ENCODE results near the gene GLIS1.

The GLIS1 gene

GRCh38 chr1:53657531-53657805, 81.5 kb downstream of the GLIS1 start:
- Histone ChIP-seq H3K36me3 (ENCODE audit: control insufficient read depth, insufficient read depth, low read length) (no peaks in the 10 kb centered on the region), H3K27ac (ENCODE audit: insufficient read depth, low read depth, low read length, poor library complexity, severe bottlenecking) (no peak overlapping the region), H3K9me3 (ENCODE audit: control insufficient read depth, low read length) (no peaks in the 10 kb centered on the region), H3K4me3 (ENCODE audit: insufficient read depth, low read depth, low read length) (no peak overlapping the region), H3K4me1 (ENCODE audit: control insufficient read depth, insufficient read depth, low read length) (no peaks in the 10 kb centered on the region), H3K27me3 (ENCODE audit: control insufficient read depth, insufficient read depth, low read length, poor library complexity, severe bottlenecking) (no peaks in the 10 kb centered on the region)
- 42 to 44% methylated on average over 4 of the region's 4 CpGs for WGBS, 2 experiments

GRCh38 chr1:53656747-53657530, 82.0 kb downstream of the GLIS1 start:
- H3K27me3 ChIP-seq (ENCODE audit: control insufficient read depth, insufficient read depth, low read length, poor library complexity, severe bottlenecking), result no peaks in the 10 kb centered on the region
- no peaks in the 10 kb centered on the region for H3K36me3 ChIP-seq (ENCODE audit: control insufficient read depth, insufficient read depth, low read length)
- H3K27ac ChIP-seq (ENCODE audit: insufficient read depth, low read depth, low read length, poor library complexity, severe bottlenecking), result no peak overlapping the region
- H3K4me3 ChIP-seq (ENCODE audit: insufficient read depth, low read depth, low read length), result no peak overlapping the region
- no peaks in the 10 kb centered on the region for H3K9me3 ChIP-seq (ENCODE audit: control insufficient read depth, low read length)
- no peaks in the 10 kb centered on the region for H3K4me1 ChIP-seq (ENCODE audit: control insufficient read depth, insufficient read depth, low read length)
- WGBS, 2 experiments, result 94 to 95% methylated on average over 11 of the region's 11 CpGs

DNA sequence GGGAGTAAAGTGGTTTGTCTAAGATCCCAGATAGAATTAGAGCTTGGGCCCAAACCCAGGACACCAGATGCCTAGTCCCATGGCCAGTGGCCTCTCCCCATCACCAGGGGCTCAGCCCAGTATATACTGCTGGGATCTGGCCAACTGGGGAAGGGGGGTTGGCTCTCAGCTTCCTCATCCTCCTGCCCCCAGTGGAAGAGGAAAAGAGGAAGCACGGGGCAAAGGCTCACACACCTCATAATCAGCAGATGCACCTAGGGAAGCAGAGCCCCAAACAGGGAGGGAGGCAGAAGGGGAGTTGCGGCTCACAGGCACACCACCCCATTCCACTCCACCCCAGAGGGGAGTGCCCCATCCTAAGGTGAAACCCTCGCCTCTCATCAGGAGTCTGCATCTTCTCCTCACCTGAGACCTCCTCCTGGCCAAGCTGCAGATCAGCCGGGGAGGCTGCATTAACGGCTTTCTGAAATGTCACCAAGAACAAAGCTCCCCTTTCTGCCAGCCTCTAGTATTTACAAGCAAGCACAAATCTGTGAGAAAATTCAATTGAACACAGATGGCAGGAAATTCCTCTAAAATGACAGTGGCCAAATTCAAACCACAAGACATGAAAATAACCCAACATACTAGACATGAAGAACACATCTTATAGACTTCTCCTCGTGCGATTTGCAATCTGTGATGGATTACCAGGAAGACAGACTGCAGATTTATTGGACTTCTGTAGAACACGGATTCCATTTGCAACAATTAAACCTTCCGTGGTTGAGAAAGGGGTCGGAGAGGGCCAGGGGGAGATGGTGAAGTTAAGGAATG, 82.8 kb downstream of the GLIS1 start:
- H3K36me3 ChIP-seq (ENCODE audit: control insufficient read depth, insufficient read depth, low read length), result no peaks in the 10 kb centered on the region
- no peaks in the 10 kb centered on the region for H3K9me3 ChIP-seq (ENCODE audit: control insufficient read depth, low read length)
- WGBS, 2 experiments, result 79 to 80% methylated on average over 10 of the region's 10 CpGs
- no peaks in the 10 kb centered on the region for H3K4me1 ChIP-seq (ENCODE audit: control insufficient read depth, insufficient read depth, low read length)
- H3K27me3 ChIP-seq (ENCODE audit: control insufficient read depth, insufficient read depth, low read length, poor library complexity, severe bottlenecking), result no peaks in the 10 kb centered on the region
- no peak overlapping the region for H3K27ac ChIP-seq (ENCODE audit: insufficient read depth, low read depth, low read length, poor library complexity, severe bottlenecking)
- H3K4me3 ChIP-seq (ENCODE audit: insufficient read depth, low read depth, low read length), result no peak overlapping the region

- H3K9me3 ChIP-seq (ENCODE audit: control insufficient read depth, low read length), result no peaks in the 10 kb centered on the region
Measured at GRCh38 chr1:53654216-53655210, 84.5 kb downstream of the GLIS1 start.

GRCh38 chr1:53653631-53654030, 85.3 kb downstream of the GLIS1 start:
- H3K4me3 ChIP-seq (ENCODE audit: insufficient read depth, low read depth, low read length), result no peak overlapping the region
- H3K9me3 ChIP-seq (ENCODE audit: control insufficient read depth, low read length), result no peaks in the 10 kb centered on the region
- H3K27me3 ChIP-seq (ENCODE audit: control insufficient read depth, insufficient read depth, low read length, poor library complexity, severe bottlenecking), result no peaks in the 10 kb centered on the region
- WGBS, 2 experiments, result 75 to 79% methylated on average over 5 of the region's 5 CpGs
- no peaks in the 10 kb centered on the region for H3K4me1 ChIP-seq (ENCODE audit: control insufficient read depth, insufficient read depth, low read length)
- H3K27ac ChIP-seq (ENCODE audit: insufficient read depth, low read depth, low read length, poor library complexity, severe bottlenecking), result no peak overlapping the region
- H3K36me3 ChIP-seq (ENCODE audit: control insufficient read depth, insufficient read depth, low read length), result no peaks in the 10 kb centered on the region

More at GRCh38 chr1:53654216-53655210, 84.5 kb downstream of the GLIS1 start:
- H3K27me3 ChIP-seq (ENCODE audit: control insufficient read depth, insufficient read depth, low read length, poor library complexity, severe bottlenecking), result no peaks in the 10 kb centered on the region
- 86% methylated on average over 27 of the region's 27 CpGs for WGBS, 2 experiments
- no peaks in the 10 kb centered on the region for H3K36me3 ChIP-seq (ENCODE audit: control insufficient read depth, insufficient read depth, low read length)
- no peak overlapping the region for H3K4me3 ChIP-seq (ENCODE audit: insufficient read depth, low read depth, low read length)
- no peaks in the 10 kb centered on the region for H3K4me1 ChIP-seq (ENCODE audit: control insufficient read depth, insufficient read depth, low read length)
- H3K27ac ChIP-seq (ENCODE audit: insufficient read depth, low read depth, low read length, poor library complexity, severe bottlenecking), result no peak overlapping the region

DNA sequence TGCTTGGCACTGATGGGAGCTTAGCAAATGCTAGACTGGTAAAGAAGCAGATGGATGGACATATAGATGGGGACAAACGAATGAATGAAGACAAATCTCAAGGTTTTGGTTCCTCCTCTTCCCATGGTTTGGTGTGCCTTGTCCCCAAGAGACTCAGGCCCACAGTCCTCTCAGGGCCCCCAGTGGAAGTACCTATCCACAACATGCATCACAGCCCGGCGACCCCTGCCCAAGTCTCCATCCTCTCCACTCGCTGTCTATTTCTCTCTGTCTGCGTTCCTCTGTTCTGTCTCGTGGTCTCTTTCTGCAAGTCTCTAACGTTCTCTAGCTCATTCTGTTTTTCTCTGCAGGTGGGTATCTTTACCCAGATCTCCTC, 85.8 kb downstream of the GLIS1 start:
- H3K36me3 ChIP-seq (ENCODE audit: control insufficient read depth, insufficient read depth, low read length), result no peaks in the 10 kb centered on the region
- no peaks in the 10 kb centered on the region for H3K9me3 ChIP-seq (ENCODE audit: control insufficient read depth, low read length)
- 85 to 87% methylated on average over 7 of the region's 7 CpGs for WGBS, 2 experiments
- H3K27ac ChIP-seq (ENCODE audit: insufficient read depth, low read depth, low read length, poor library complexity, severe bottlenecking), result no peak overlapping the region
- no peaks in the 10 kb centered on the region for H3K27me3 ChIP-seq (ENCODE audit: control insufficient read depth, insufficient read depth, low read length, poor library complexity, severe bottlenecking)
- H3K4me3 ChIP-seq (ENCODE audit: insufficient read depth, low read depth, low read length), result no peak overlapping the region
- H3K4me1 ChIP-seq (ENCODE audit: control insufficient read depth, insufficient read depth, low read length), result no peaks in the 10 kb centered on the region

- no peak overlapping the region for H3K27ac ChIP-seq (ENCODE audit: insufficient read depth, low read depth, low read length, poor library complexity, severe bottlenecking)
- H3K4me3 ChIP-seq (ENCODE audit: insufficient read depth, low read depth, low read length), result no peak overlapping the region
- H3K4me1 ChIP-seq (ENCODE audit: control insufficient read depth, insufficient read depth, low read length), result no peaks in the 10 kb centered on the region
- H3K9me3 ChIP-seq (ENCODE audit: control insufficient read depth, low read length), result no peaks in the 10 kb centered on the region
- H3K36me3 ChIP-seq (ENCODE audit: control insufficient read depth, insufficient read depth, low read length), result no peaks in the 10 kb centered on the region
- H3K27me3 ChIP-seq (ENCODE audit: control insufficient read depth, insufficient read depth, low read length, poor library complexity, severe bottlenecking), result no peaks in the 10 kb centered on the region
- 91 to 94% methylated on average over 7 of the region's 7 CpGs for WGBS, 2 experiments
Measured at GRCh38 chr1:53652441-53653199, 86.3 kb downstream of the GLIS1 start.

- no peaks in the 10 kb centered on the region for H3K4me1 ChIP-seq (ENCODE audit: control insufficient read depth, insufficient read depth, low read length)
- H3K9me3 ChIP-seq (ENCODE audit: control insufficient read depth, low read length), result no peaks in the 10 kb centered on the region
- no peak overlapping the region for H3K27ac ChIP-seq (ENCODE audit: insufficient read depth, low read depth, low read length, poor library complexity, severe bottlenecking)
- no peaks in the 10 kb centered on the region for H3K36me3 ChIP-seq (ENCODE audit: control insufficient read depth, insufficient read depth, low read length)
- 86 to 95% methylated on average over 1 of the region's 1 CpG for WGBS, 2 experiments
- H3K27me3 ChIP-seq (ENCODE audit: control insufficient read depth, insufficient read depth, low read length, poor library complexity, severe bottlenecking), result no peaks in the 10 kb centered on the region
- no peak overlapping the region for H3K4me3 ChIP-seq (ENCODE audit: insufficient read depth, low read depth, low read length)
Measured at GRCh38 chr1:53651356-53651755, 87.6 kb downstream of the GLIS1 start.

DNA sequence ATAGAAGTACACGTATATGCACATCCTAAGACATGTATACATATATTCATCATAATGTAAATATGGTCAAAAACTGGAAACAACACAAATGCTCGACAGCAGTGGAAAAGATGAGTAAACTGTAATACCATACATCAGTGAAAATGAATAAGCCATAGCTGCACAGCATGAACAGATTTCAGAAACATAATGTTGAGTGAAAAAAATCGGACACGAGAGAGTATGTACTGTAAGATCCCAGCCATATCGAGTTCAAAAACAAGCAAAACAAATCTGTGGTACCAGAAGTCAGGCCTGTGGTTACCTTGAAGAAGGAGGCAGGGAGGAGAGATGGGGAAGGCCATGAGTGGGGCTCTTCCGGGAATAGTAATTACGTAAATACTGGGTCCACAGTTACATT, 90.4 kb downstream of the GLIS1 start:
- H3K36me3 ChIP-seq (ENCODE audit: control insufficient read depth, insufficient read depth, low read length), result no peaks in the 10 kb centered on the region
- H3K27ac ChIP-seq (ENCODE audit: insufficient read depth, low read depth, low read length, poor library complexity, severe bottlenecking), result no peak overlapping the region
- H3K4me1 ChIP-seq (ENCODE audit: control insufficient read depth, insufficient read depth, low read length), result peaks cover 5% of the 10 kb centered on the region
- H3K4me3 ChIP-seq (ENCODE audit: insufficient read depth, low read depth, low read length), result no peak overlapping the region
- WGBS, 2 experiments, result 93 to 94% methylated on average over 6 to 7 of the region's 7 CpGs
- no peaks in the 10 kb centered on the region for H3K9me3 ChIP-seq (ENCODE audit: control insufficient read depth, low read length)
- H3K27me3 ChIP-seq (ENCODE audit: control insufficient read depth, insufficient read depth, low read length, poor library complexity, severe bottlenecking), result no peaks in the 10 kb centered on the region
